Fibroblast of villous mesenchyme (primary cell): Measurements from ENCODE around the gene POLD2. TPM values are rescaled to one million over a fixed set of nuclear protein-coding genes. Genes with fewer than 3 reads are reported as not detected.

Experiments
- DNase-seq: peaks from one replicate; pipeline ENCODE4 v3.0.0-alpha.2; 2010; ENCODE audit warnings: low read depth
- H3K4me3 ChIP-seq: 2 replicates; pipeline ENCODE4 v1.5.1; 2011; ENCODE audit warnings: low read depth, mild to moderate bottlenecking, low read length
- total RNA-seq: library from RNA; depleted of rRNA; stranded (reverse); fragments of >200 nt; gene quantifications from 2 replicates; pipeline ENCODE4 v1.2.3, GENCODE V29; 2012
- TF ChIP-seq, protein P1 (sequence below): IDR thresholded peaks from 2 replicates; pipeline ENCODE4 v1.5.1; 2012; ENCODE audit warnings: low read depth, mild to moderate bottlenecking, low read length; ENCODE audit not compliant: insufficient read depth

The POLD2 gene
- total RNA-seq, 1 donor: 101 TPM

DNA sequence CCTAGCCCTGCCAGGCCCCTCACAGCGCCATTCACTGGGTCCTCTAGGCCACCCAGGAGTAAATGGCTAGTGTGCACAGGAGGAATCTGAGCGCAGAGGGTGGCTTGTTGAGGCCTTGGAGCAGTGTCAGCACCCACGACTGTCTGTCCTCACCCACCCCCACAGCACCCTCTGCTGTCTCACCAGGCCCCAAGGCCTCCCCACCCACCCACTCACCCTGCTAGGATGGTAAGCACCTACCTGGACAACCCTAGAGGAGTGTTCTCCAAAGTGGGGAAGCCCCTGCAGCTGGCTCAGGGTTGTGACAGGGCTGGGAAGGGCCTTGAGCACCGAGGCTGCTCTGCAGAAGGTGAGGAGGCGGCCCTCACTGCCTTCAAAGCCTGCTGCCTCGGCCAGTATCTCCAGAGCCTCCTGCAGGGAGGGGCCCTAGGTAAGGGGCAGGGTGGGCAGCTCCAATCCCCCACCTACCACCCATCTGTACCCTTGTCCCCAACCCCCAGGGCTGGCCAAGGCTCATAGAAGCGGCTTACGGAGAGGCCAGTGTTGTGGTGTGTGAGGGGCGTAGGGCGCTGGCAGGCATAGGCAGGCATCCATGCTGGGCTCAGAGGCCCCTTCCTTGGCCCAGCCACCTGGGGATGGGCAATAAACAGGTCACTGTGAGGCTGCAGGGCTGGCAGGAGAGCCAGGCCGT lies 43.9 kb downstream of the POLD2 start:
- no peak overlapping the region for H3K4me3 ChIP-seq
- DNase-seq: no peak
- TF ChIP-seq, protein P1, sequence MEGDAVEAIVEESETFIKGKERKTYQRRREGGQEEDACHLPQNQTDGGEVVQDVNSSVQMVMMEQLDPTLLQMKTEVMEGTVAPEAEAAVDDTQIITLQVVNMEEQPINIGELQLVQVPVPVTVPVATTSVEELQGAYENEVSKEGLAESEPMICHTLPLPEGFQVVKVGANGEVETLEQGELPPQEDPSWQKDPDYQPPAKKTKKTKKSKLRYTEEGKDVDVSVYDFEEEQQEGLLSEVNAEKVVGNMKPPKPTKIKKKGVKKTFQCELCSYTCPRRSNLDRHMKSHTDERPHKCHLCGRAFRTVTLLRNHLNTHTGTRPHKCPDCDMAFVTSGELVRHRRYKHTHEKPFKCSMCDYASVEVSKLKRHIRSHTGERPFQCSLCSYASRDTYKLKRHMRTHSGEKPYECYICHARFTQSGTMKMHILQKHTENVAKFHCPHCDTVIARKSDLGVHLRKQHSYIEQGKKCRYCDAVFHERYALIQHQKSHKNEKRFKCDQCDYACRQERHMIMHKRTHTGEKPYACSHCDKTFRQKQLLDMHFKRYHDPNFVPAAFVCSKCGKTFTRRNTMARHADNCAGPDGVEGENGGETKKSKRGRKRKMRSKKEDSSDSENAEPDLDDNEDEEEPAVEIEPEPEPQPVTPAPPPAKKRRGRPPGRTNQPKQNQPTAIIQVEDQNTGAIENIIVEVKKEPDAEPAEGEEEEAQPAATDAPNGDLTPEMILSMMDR: no peak

DNA sequence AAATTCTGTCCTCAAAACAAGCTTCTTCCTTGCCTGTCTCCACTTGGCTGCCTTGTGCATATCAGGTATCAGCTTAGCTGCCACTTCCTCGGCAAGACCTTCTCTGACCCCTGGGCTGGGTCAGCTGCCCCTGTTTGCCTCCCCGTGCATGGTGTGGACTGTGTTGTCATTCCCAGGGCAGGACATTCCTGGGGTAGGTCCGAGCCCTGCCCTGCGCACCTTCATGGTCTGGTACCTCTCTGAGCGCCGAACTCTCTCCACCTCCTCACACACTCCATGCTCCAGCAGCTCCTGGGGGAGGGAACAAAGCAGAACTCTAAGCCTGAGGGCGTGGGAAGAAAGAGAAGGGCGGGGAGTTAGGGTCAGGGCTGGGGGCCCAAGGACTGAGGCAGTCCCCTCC lies 44.8 kb downstream of the POLD2 start:
- TF ChIP-seq, protein P1: no peak
- DNase-seq: no peak

DNA sequence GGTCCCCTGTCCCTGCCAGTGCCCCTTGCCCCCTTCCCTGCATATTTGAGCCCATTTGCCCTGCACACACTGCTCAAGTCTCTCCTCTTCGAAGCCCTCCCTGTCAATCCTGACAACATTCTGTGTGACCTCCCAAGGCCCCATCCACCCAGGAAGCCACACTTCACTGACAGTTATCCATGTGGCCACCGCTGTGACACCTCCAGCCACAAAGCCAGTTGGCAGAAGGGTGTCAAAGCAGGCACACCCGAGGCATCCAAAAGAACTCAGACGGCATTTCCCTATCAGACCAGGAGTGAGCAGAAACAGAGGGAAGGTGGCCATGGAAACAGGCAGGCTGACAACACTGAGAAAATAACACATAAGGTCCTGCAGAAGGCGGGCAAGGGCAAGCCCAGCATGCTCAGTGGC lies 45.7 kb downstream of the POLD2 start:
- no peak for DNase-seq
- H3K4me3 ChIP-seq: no peak overlapping the region
- TF ChIP-seq, protein P1: no peak

More for the DNA sequence above, 44.8 kb downstream of the POLD2 start:
- no peak overlapping the region for H3K4me3 ChIP-seq

DNA sequence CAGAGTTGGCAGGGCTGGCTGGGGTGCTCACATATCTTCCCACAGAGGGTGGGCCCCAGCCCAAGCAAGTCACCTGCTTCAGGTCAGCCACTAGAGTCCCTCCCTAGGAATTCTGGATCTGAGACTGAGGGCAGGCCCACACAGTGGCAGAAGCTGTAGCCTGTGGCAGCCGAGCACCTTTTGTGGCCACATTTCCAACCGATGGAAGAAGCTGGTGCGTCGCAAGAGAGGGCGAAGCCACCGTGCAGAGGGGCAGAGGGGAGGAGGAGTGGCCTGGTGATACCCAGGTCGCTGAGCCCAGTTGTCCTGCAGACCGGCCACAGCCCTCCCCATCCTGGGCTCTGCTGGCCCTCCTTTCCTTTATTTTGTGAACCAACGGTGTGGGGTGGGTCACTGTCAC lies 46.3 kb downstream of the POLD2 start:
- H3K4me3 ChIP-seq: no peak overlapping the region
- no peak for DNase-seq
- TF ChIP-seq, protein P1: no peak

DNA sequence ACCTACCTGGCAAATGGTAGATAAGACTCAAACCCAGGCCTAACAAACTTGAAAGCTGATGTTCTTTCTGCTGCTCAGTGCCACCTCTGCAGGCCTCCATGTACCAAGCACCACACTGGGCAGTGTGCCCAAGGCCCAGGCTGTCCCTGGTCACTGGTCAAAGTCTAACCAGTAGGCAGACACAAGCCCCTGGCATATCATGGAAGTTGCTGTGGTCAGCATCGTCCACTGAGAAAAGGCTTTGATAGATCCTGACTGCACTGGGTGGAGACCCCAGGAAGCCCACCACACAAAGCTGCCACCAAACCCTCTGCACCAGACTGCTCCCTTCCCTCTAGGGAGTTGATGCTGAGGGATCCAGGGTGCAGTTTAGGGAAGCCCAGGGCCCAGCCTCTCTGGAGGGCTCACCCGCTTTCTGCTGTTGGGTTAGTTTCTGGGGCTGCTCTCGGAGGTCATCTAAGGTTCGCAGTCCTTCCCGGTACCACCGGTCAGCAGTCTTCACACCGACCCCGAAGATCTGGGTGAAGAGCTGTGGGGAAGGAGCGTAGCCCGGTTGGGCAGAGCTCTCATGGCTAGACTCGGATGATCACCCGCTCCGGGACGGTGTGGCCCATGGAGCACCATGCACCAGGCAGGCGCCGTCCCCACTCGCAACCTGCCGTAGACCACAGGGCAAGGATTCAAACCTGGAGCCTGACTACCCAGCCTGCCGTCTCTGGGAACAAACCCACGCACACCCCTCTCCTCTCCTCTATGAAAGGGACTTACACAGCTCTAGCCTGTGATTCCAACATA lies 47.0 kb downstream of the POLD2 start:
- TF ChIP-seq, protein P1: no peak
- H3K4me3 ChIP-seq: no peak overlapping the region
- DNase-seq: no peak

DNA sequence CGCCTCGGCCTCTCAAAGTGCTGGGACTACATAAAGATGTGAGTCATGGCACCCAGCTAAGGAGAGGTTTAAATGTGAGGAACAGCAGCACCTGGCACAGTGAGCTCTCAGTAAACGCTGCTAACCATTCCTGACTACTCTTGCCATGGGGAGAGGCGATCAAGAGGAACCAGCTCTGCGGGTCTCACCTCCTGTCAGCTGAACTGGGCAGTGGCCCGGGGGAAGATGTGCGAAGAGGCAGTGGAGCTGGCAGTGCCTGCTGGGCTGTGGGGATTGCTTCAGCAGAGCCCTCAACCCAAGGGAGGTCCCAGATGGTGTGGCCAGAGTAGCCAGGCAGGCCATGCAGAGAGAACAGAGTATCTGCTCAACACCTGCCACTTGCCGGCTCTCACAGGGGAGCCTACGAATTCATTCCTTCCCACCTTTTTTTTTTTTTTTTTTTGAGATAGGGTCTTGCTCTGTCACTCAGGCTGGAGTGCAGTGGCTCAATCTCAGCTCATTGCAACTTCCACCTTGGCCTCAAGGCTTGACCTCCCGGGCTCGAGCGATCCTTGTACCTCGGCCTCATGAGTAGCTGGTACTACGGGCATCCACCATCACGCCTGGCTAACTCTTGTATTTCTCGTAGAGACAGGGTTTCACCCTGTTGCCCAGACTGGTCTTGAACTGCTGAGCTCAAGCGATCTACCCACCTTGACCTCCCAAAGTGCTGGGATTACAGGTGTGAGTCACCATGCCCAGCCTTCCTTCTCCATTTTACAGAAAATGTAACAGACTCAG lies 47.9 kb downstream of the POLD2 start:
- TF ChIP-seq, protein P1: no peak
- no peak for DNase-seq
- no peak overlapping the region for H3K4me3 ChIP-seq
